Mucosa of descending colon (tissue), 3 donors: ENCODE data around the gene RPL6. TPM values are rescaled to one million over a fixed set of nuclear protein-coding genes. Genes with fewer than 3 reads are reported as not detected.
"Not testable (repeated sequence)": the region's sequence is repeated elsewhere in the genome, so short reads cannot be mapped to it uniquely, and the experiment has no call there.

Experiments used
- ATAC-seq: fragments of 200-7000 bp; cut with Tn5 transposase; one replicate; pipeline ENCODE4 v1.9.1; 2020; ENCODE audit warnings: mild to moderate bottlenecking, moderate library complexity
- DNase-seq, 3 donors: peaks; one replicate each; pipeline ENCODE4 v3.0.0-alpha.2; 2020
- H3K36me3 ChIP-seq: fragments of 200-600 bp; one replicate; pipeline ENCODE4 v1.8.0; 2021; ENCODE audit warnings: low read depth, mild to moderate bottlenecking
- H3K4me1 ChIP-seq: fragments of 200-600 bp; one replicate; pipeline ENCODE4 v1.8.0; 2021; ENCODE audit warnings: low read depth, mild to moderate bottlenecking
- H3K4me3 ChIP-seq: fragments of 200-600 bp; one replicate; pipeline ENCODE4 v1.8.0; 2021; ENCODE audit warnings: mild to moderate bottlenecking
- H3K9me3 ChIP-seq: fragments of 200-600 bp; one replicate; pipeline ENCODE4 v1.8.0; 2021; ENCODE audit warnings: mild to moderate bottlenecking
- intact Hi-C, 2 donors: fragments of 100-400 bp; cut with DNase I in 1 of 2; cut with micrococcal nuclease in 1 of 2; formaldehyde crosslinking; loops; one replicate each; pipeline versions ENCODE4 v1.11.0 to v1.11.1; 2022; cut with DNase I, micrococcal nuclease
- total RNA-seq, 3 donors: library from RNA; stranded (reverse); fragmentation: NEBNext Ultra II Directional in 2 of 3; extraction: Animal tissue kit (Norgen Biotek cat#: 25700) in 2 of 3; gene quantifications; one replicate each; pipeline versions ENCODE4 v1.2.1 to v1.2.4, GENCODE V29; 2021 to 2023
- TF ChIP-seq, protein P1 (sequence below): fragments of 200-600 bp; IDR thresholded peaks from one replicate; pipeline ENCODE4 v1.8.0; 2022; ENCODE audit warnings: antibody characterized with exemption, mild to moderate bottlenecking
- donor health status: DM: no; HTN: no; CAD: no; lungs with moderate emphysema.
- donor health status: DM: no; HTN: no; CAD: no.
- donor health status: DM: no; HTN: yes; CAD: no.

RPL6 gene
- total RNA-seq, 3 donors from 2014 or later, result 860 to 921 (median 894) TPM

GRCh38 chr12:112406519-112407488 is 2.6 kb downstream of the RPL6 start:
- Histone ChIP-seq H3K36me3 (no peaks in the 10 kb centered on the region), H3K4me1 (peaks cover 14% of the 10 kb centered on the region), H3K9me3 (no peaks in the 10 kb centered on the region), H3K4me3 (no peak overlapping the region)
- ATAC-seq, result no peak
- no peak for DNase-seq
- intact Hi-C loops, result no loop called here
- TF ChIP-seq, protein P1, sequence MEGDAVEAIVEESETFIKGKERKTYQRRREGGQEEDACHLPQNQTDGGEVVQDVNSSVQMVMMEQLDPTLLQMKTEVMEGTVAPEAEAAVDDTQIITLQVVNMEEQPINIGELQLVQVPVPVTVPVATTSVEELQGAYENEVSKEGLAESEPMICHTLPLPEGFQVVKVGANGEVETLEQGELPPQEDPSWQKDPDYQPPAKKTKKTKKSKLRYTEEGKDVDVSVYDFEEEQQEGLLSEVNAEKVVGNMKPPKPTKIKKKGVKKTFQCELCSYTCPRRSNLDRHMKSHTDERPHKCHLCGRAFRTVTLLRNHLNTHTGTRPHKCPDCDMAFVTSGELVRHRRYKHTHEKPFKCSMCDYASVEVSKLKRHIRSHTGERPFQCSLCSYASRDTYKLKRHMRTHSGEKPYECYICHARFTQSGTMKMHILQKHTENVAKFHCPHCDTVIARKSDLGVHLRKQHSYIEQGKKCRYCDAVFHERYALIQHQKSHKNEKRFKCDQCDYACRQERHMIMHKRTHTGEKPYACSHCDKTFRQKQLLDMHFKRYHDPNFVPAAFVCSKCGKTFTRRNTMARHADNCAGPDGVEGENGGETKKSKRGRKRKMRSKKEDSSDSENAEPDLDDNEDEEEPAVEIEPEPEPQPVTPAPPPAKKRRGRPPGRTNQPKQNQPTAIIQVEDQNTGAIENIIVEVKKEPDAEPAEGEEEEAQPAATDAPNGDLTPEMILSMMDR, result no peak

DNA sequence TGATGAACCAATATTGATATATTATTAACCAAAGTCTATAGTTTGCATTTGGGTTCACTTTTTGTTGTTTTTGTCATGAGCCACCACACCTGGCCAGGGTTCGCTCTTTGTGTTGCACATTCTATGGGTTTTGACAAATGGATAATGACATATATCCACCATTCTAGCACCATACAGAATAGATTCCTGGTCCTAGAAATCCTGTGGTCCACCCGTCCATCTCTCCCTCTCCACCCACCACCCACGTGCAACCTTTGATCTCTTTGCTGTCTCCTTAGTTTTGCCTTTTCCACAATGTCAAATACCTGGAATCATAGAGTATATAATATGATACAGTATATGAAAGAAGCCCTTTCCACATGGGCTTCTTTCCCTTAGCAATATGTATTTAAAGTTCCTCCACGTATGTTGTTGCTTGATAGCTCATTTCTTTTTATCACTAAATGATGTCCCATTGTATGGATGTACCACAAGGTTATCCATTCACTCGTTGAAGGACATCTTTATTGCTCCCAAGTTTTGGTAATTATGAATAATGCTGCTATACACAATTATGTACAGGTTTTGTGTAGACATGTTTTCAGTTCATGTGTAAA is 7.4 kb downstream of the RPL6 start:
- Histone ChIP-seq H3K4me1 (no peaks in the 10 kb centered on the region), H3K4me3 (no peak overlapping the region), H3K36me3 (no peaks in the 10 kb centered on the region), H3K9me3 (no peaks in the 10 kb centered on the region)
- intact Hi-C loops, result no loop called here
- TF ChIP-seq, protein P1, result no peak
- DNase-seq, result no peak
- no peak for ATAC-seq

DNA sequence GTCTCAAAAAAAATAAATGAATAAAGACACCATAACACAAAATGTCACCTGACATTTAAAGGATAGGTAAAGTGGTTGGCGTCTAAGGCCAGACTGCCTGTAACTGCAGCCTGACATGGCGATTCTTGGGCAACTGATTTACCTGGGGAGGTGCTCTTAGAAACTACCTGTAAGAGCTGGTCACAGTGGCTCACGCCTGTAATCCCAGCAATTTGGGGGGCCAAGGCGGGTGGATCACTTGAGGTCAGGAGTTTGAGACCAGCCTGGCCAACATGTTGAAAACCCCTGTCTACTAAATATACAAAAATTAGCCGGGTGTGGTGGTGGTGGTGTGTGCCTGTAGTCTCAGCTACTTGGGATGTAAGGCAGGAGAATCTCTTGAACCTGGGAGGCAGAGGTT is 8.4 kb downstream of the RPL6 start:
- no peaks in the 10 kb centered on the region for H3K9me3 ChIP-seq
- no peaks in the 10 kb centered on the region for H3K36me3 ChIP-seq
- intact Hi-C loops, result no loop called here
- DNase-seq (no peak), ATAC-seq (no peak)
- no peak overlapping the region for H3K4me3 ChIP-seq
- H3K4me1 ChIP-seq, result no peaks in the 10 kb centered on the region
- TF ChIP-seq, protein P1, result no peak

GRCh38 chr12:112393328-112393727 is 16.1 kb downstream of the RPL6 start:
- no peak overlapping the region for H3K4me3 ChIP-seq
- H3K36me3 ChIP-seq, result no peaks in the 10 kb centered on the region
- intact Hi-C loops, result no loop called here
- TF ChIP-seq, protein P1, result no peak
- no peaks in the 10 kb centered on the region for H3K9me3 ChIP-seq
- peak; percentile 61 for ATAC-seq
- H3K4me1 ChIP-seq, result no peaks in the 10 kb centered on the region
- no peak for DNase-seq

GRCh38 chr12:112389922-112390654 is 19.3 kb downstream of the RPL6 start:
- H3K36me3 ChIP-seq, H3K4me3 ChIP-seq, H3K4me1 ChIP-seq, H3K9me3 ChIP-seq, DNase-seq, ATAC-seq, intact Hi-C loops: not testable (repeated sequence)

DNA sequence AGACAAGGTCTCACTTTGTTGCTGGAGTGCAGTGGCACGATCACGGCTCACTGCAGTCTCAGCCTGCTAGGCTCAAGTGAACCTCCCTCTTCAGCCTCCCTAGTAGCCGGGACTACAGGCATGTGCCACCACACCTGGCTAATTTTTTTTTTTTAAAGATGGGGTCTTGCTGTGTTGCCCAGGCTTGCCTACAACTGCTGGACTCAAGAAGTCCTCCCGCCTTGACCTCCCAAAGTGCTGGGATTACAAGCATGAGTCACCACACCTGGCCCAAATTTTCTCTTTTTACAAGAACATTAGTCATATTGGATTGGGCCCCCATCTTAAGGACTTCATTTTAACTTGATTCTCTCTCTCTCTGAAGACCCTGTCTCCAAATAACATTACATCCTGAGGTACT is 20.2 kb downstream of the RPL6 start:
- intact Hi-C loops, result no loop called here

More for the DNA sequence above, 20.2 kb downstream of the RPL6 start:
- H3K4me3 ChIP-seq, result no peak overlapping the region
- ATAC-seq (no peak), DNase-seq (no peak)
- H3K4me1 ChIP-seq, result no peaks in the 10 kb centered on the region
- TF ChIP-seq, protein P1, result no peak
- H3K36me3 ChIP-seq, result no peaks in the 10 kb centered on the region
- no peaks in the 10 kb centered on the region for H3K9me3 ChIP-seq
